T-helper 1 cell treated with Interleukin-12 subunit alpha and Interleukin-12 subunit beta and Interleukin-4 antibody, amounts not matched to agents 30 ng/mL and 1 ng/mL, for 36 hours (primary cell): ENCODE measurements around the gene ELF4. TPM values are rescaled to one million over a fixed set of nuclear protein-coding genes. Genes with fewer than 3 reads are reported as not detected.

Experiments
- intact Hi-C: fragments of 100-400 bp; cut with micrococcal nuclease; formaldehyde crosslinking; loops from one replicate; pipeline ENCODE4 v1.15.1; 2024
- total RNA-seq: library from RNA; stranded (reverse); gene quantifications from 2 replicates; pipeline ENCODE4 v1.2.3, GENCODE V29; 2022

The ELF4 gene
- total RNA-seq, 1 donor from 2014 or later, result 39.3 TPM

DNA sequence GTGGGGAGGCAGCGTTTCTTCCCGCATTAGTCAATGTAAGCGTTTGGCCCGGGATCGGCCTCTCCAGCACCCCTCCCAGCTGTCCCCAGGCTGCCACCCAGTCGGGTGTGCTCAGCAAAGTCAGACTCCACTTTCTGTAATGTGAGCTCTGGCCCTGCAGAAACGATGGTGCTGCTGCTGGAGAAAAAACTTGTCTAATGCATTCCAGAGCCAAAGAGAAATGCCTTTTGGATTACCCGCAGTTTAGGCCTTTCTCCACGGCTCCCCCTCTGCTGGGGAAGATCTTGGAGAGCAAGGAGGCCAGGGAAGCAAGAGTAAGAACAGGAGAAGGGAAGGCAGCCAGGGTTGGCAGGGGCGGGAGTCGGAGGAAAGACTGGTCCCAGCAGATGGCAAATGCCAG is 55.2 kb downstream of the ELF4 start:
- intact Hi-C loops, result no loop called here

DNA sequence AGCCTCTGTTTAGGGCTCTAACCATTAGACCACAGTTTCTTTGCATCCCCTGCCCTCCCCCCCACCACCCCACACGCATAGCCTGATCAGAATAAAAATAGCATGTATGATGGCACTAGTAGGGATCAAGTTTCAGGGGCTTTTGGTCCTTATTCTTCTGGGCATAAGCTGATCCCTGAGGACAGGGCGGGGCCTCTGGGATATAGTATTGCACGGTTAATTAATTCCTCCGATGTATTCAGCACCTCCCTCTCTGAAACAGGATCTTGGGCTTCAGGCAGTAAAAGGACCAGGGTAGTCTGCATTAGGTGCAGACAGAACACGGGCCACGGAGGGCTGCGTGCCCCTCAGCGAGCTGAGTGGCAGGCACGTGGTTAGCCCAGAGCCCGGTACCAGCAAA is 57.1 kb downstream of the ELF4 start:
- intact Hi-C loops, result no loop called here

DNA sequence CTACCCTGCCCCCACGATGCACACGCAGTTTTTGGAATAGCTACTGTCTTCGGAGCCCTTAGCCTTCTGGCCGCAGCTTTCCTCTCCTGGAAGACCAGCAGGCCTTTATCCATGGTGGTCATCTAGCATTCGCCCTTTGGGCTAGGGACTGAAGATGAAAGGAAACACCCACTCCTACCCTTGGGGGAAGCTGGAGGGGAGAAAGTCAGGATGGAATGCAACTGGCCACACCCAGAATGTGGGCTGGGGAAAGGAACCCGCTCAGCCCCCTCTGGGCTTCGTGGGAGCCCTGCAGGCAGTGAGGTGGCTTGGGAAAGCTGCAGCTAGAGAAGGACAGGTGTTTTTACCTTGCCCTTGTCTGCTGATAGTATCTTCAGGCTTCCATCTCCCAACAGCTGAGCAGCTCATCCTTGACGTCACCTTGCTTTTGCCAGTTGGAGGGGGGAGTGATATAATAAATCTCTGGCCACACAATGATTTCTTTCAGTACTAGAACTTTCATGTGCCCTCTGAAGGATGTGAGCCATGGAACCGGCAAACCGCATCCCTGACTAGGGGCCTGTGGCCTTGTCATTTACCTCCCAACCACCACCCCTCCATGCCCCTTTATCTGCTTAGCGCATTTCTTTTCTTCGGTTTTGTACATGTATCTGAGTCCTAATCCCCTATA is 59.0 kb downstream of the ELF4 start:
- intact Hi-C loops, result no loop called here

DNA sequence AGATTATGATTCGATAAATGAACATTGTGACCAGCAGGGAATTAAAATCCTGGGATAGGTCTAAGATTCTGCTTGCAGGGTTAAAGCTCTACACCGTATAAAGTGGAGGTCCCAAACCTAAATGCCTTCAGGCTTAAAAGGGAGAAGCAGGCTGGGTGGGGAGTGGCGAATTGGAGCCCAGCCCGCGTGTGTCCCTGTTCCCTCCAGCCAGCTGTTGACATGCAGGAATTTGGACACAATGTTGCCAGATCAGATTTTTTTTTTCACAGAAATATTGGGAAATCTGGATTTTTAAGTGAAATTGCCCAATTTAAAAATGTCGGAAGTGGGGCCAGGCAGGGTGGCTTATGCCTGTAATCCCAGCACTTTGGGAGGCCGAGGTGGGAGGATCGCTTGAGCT is 60.5 kb downstream of the ELF4 start:
- intact Hi-C loops, result no loop called here

DNA sequence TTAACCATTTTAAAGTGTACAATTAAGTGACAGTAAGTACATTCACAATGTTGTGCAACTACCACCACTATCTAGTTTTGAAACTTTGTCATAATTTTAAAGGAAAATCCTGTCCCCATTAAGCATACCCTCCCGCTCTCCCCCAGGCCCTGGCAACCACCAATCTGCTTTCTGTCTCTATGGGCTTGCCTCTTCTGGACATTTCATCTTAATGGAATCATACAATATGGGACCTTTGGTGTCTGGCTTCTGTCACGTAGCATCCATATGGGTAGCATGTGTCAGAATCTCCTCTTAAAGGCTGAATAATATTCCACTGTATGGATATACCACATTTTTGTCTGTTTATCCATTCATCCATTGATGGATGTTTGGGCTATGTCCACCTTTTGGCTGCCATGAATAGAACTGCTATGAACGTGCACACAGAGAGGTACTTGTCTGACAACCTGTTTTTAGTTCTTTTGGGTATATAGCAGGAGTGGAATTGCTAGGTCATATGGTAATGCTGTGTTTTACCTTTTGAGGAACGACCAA is 61.5 kb downstream of the ELF4 start:
- intact Hi-C loops, result no loop called here

DNA sequence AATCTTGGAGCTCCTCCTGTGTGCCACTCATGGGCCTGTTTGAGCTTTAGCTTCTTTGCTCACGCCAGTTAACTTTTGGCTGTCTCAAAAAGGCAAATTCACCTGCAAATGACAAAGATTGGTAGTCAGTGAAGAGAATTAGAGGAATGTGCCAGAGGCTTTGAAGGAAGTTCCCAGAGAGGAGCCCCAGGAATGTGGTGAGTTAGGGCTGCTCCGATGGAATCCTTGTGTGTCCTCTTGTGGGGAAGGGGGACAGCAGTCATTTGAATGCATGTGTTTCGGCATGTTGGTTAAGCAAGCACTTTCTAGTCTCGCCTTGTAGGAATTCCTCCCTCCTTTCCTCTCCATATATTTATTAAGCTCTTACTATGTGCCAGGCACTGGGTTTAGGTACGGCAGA is 62.9 kb downstream of the ELF4 start:
- intact Hi-C loops, result no loop called here

DNA sequence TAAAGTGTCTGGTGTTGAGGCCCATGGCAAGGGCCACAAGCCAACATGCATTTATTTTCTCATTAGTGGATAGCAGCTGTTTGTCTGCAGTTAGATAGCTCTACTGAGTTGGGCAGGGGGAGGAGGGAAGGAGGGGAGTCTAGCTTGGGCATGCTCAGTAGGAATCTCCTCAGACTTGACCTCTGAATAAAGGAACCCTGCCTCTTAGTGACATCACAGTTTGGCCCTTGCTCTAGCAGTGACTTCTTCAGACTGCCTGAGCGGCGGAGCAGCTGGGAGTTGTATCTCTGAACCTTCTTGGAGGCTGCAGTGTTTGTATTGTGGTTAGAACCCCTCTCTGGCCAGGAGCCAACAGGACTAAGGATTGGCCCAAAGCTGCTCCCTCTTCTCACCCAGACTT is 70.5 kb downstream of the ELF4 start:
- intact Hi-C loops, result no loop called here

DNA sequence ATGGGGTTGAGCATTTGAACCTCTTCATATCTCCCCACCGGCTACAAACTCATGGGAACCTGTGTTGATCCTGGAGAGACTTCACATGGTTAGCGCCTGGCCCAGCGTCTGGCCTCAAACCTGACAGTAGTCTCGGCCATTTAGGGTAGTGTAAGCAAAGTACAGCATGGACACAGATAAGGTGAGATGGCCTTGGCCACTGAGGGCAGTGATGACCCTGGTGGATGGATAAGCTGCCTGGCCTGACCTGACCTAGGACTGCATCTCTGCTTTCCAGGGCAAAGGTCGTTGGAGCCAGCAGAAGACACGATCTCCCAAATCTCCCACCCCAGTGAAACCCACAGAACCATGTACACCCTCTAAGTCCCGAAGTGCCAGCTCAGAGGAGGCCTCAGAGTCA is 76.1 kb downstream of the ELF4 start:
- intact Hi-C loops, result no loop called here

DNA sequence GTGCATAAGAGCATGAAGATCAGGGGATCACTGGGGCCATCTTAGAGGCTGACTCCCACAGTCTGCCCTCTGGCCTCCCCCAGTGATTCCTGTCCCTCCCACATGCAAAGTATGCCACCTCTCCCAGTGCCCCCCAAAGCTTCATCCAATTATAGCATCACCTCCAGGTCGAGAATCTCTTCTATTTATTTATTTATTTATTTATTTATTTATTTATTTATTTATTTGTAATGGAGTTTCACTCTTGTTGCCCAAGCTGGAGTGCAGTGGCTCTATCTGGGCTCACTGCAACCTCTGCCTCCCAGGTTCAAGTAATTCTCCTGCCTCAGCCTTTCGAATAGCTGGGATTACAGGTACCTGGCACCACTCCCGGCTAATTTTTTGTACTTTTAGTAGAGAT is 77.7 kb downstream of the ELF4 start:
- intact Hi-C loops, result no loop called here

DNA sequence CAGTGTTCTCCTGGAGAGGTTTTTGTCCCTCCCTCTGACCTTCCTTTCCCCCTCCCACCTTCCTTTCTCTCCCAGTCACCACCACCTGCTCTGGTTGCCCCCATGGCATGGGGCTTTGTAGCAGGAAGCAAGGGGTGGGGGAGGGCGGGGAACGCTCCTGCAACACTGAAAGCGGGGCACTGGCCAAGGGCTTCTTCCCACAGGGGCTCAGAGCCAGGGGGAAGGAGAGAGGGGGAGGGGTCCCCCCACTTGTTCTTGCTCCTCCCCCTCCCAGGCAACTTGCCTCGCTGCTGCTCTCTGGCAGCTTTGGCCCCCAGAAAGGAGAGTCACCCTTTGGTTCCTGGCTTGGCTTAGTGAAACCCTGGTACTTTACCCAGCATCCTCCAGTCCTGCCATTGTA is 79.5 kb downstream of the ELF4 start:
- intact Hi-C loops, result no loop called here

DNA sequence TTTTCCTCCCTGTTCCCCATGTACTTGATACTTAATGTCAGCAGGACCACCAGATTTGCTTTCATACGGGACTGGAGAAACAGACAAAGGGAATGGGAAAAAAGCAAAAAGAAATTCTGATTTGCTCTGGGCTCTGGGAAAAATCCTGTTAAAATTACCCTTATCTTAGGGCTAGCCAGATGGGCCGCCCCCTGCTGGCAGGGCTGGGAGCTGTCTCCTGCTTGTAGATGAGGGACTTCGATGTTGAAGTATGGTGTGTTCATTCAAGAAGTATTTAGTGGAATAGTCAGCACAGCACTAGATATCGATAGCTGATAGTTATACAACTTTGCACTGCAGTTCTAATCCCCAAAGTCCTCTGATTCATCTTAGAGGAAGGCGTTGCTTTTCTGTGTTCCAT is 82.1 kb downstream of the ELF4 start:
- intact Hi-C loops, result loop anchor here (1.0 kb wide), 4 partner anchors 46 to 421 kb away; partner anchors contain the start of genes BCORL1 and UTP14A

DNA sequence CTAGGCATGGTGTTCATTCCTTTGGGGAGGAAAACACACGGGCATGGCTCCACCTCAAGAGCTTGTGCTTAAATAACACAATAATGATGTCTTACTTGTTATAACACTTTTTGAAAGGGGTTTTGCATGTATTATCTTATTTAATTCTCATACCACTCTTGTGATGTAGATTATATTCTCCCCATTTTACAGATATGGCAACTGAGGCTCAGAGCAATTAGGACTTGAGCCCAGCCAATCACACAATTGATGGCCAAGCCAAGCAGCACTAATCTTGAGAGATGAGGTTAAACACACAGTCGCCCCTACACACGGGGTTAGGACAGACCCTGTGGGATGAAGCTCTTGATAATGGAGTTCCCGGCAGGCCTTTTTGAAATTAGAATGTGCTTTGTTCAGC is 82.7 kb downstream of the ELF4 start:
- intact Hi-C loops, result no loop called here

DNA sequence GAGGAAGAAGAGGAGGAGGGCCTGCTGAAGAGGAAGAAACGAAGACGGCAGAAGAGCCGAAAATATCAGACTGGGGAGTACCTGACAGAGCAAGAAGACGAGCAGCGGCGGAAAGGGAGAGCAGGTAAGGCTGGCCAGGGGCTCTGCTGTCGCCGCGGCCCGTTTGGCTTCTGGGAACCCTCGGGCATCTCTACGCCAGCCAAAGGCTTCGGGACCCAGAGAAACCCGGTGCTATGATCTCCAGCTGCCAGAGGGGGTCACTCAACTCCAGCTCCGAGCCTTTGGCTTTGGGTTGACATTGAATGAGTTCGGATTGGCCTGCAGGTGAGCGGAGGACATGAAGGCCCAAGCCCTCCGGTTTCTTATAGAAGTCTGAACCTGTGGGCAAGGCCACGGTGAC is 85.0 kb downstream of the ELF4 start:
- intact Hi-C loops, result loop anchor here (2.0 kb wide), 1 partner anchor 36 kb away; no protein-coding TSS in a partner anchor

DNA sequence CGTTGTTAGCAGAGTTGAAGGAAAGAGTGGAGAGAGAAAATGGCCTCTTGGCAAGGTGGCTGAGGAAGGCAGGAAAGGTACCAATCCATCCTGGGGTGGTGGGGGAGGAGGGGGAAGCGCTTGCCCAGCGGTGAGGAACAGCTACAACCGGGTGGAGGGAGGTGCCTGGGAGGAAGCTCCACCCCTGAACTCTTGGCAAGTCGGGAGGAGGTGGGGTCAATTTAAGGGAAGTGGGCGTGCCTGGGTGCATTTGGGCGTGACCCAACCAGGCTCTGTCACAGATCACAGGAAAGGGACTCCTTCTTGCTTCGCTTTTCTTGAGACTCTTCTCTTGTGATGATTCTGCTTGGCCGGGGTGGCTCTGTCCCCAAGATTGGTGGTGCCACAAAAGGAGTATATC is 86.2 kb downstream of the ELF4 start:
- intact Hi-C loops, result loop anchor here (1.0 to 2.0 kb wide), 8 partner anchors 37 to 420 kb away; partner anchors contain the start of genes BCORL1, UTP14A and ZDHHC9

DNA sequence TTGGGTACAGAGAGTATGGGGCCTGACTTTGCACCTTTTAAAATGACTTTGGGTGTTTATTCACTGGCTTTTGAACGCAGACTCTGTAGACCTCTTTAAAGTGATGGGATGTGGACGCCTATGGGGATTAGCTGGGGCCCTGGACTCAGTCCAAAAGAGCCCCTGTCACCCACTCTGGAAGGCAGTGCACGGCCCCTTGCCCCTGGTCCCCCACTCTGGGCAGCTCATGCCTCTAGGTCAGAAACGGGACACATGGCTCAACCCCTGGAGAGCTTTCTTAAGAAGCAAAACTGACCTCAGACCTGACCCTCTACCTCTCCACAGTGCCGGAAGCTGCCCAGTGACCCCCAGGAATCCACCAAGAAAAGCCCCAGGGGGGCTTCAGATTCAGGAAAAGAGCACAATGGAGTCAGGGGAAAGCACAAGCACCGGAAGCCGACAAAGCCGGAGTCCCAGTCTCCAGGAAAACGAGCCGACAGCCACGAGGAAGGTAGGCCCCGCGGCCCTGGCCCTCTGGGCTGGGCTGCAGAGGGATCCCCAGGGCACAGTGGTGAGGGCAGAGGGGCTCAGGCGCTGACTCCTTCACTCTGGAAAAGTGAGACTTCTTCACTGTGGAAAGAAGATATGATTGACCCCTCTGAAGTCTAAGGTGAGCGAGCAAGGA is 89.5 kb downstream of the ELF4 start:
- intact Hi-C loops, result no loop called here

DNA sequence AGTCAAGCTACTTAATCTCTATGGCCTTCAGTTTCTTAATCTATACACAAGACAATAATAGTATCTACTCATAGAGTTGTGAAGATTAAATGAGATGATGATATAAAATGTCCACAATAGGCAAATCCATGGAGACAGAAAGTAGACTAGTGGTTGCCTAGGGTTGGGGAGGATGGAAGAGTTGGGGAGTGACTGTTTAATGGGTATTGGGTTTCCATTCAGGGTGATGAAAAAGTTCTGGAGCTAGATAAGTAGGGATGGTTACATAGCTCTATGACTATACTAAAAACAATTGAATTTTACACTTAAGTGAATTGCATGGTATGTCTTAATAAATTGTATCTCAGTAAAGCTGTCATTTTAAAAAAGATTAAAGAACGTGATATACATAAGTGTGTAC is 92.2 kb downstream of the ELF4 start:
- intact Hi-C loops, result no loop called here

DNA sequence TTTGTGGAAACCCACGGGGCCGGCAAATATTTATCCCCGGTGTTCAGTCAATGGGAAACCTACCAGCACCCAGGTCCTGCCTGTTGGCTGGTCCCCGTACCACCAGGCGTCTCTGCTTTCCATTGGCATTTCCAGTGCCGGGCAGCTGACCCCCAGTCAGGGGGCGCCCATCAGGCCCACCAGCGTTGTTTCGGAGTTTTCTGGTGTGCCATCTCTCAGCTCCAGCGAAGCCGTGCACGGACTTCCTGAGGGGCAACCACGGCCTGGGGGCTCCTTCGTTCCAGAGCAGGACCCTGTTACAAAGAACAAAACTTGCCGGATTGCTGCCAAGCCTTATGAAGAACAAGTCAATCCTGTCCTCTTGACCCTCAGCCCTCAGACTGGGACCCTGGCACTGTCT is 95.1 kb downstream of the ELF4 start:
- intact Hi-C loops, result no loop called here

Other genes starting within 250 kb of the ELF4 start
- gene UTP14A, start 204.3 kb downstream of the ELF4 start, total RNA-seq, result 31.9 and 32.0 TPM in 2 replicates
- 6.1 and 6.9 TPM in 2 replicates for gene BCORL1, start 127.9 kb downstream of the ELF4 start, total RNA-seq
- gene AIFM1, start 55.3 kb upstream of the ELF4 start, total RNA-seq, result 36.2 and 36.8 TPM in 2 replicates
- 24.7 and 26.4 TPM in 2 replicates for gene RAB33A, start 61.5 kb upstream of the ELF4 start, total RNA-seq
- 5.0 and 5.8 TPM in 2 replicates for gene ZNF280C, start 158.4 kb upstream of the ELF4 start, total RNA-seq
- gene SLC25A14, start 229.4 kb upstream of the ELF4 start, total RNA-seq, result 11.0 and 12.2 TPM in 2 replicates